Stimulated activated naive CD8-positive, alpha-beta T cell treated with anti-CD3 and anti-CD28 coated beads, Interleukin-15, amount 100 ng/mL, for 72 hours (primary cell): ENCODE measurements around the gene CD226.
"Not testable (repeated sequence)": the region's sequence is repeated elsewhere in the genome, so short reads cannot be mapped to it uniquely, and the experiment has no call there.

Experiments used
- ATAC-seq: fragments of 150-1000 bp; cut with Tn5 transposase; 2 replicates; pipeline ENCODE4 v1.10.0; 2021; ENCODE audit warnings: mild to moderate bottlenecking, moderate library complexity
- DNase-seq, 2 donors: peaks; one replicate each; pipeline ENCODE4 v3.0.0; 2021 to 2022
- H3K27ac Mint-ChIP-seq, 2 donors: one replicate each; pipeline ENCODE4 v1.8.0; 2022; ENCODE audit warnings: mild to moderate bottlenecking in 2 of 2, mixed read lengths in 2 of 2, moderate library complexity in 2 of 2
- H3K27me3 Mint-ChIP-seq: one replicate; pipeline ENCODE4 v1.8.0; 2022; ENCODE audit warnings: mixed read lengths
- H3K4me1 Mint-ChIP-seq: one replicate; pipeline ENCODE4 v1.8.0; 2022; ENCODE audit warnings: mild to moderate bottlenecking, mixed read lengths
- H3K4me3 Mint-ChIP-seq, 2 donors: one replicate each; pipeline ENCODE4 v1.8.0; 2022; ENCODE audit warnings: mild to moderate bottlenecking in 2 of 2, mixed read lengths in 2 of 2, moderate library complexity in 1 of 2
- H3K9me3 Mint-ChIP-seq, 2 donors: one replicate each; pipeline ENCODE4 v1.8.0; 2022; ENCODE audit warnings: mixed read lengths in 2 of 2

Gene CD226

GRCh38 chr18:69945220-69946114, 2.2 kb downstream of the CD226 start:
- peak; percentile 64 for ATAC-seq
- H3K4me1 Mint-ChIP-seq = peaks cover 48% of the 10 kb centered on the region
- H3K4me3 Mint-ChIP-seq = peak overlapping the region in 1 of 2 donors; percentile 86
- no peak for DNase-seq
- H3K9me3 Mint-ChIP-seq = peaks cover 20 to 24% of the 10 kb centered on the region in 2 donors
- no peaks in the 10 kb centered on the region for H3K27me3 Mint-ChIP-seq
- H3K27ac Mint-ChIP-seq = peak overlapping the region; percentile 95 to 97

- ATAC-seq = peak; percentile 57
- Mint-ChIP-seq H3K27me3 (no peaks in the 10 kb centered on the region), H3K4me1 (peaks cover 58% of the 10 kb centered on the region), H3K9me3 (peaks cover 30 to 34% of the 10 kb centered on the region in 2 donors), H3K4me3 (peak overlapping the region in 1 of 2 donors; percentile 86), H3K27ac (peak overlapping the region; percentile 96 to 97)
- peak in 1 of 2 donors; percentile 49 for DNase-seq
These were observed 3.2 kb downstream of the CD226 start for GRCh38 chr18:69944436-69944835.

DNA sequence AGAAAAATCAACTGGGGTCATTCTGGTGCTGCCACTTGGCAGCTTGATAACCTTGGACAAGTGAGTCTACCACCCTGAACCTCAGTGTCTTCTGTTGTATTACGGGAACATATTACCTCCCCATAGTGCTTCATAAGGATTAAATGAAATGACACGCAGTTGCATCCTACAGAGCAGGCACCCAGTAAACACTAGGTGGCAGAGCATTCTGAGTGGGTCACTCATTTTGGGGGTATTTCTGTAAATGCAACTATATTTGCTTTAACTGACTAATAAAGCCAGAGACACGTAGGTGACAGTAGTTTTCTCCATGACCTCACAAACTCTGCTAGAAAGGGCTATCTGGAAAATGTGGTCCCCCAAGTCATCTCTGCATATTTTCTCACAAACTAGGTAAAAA, 4.7 kb downstream of the CD226 start:
- peaks cover 72% of the 10 kb centered on the region for H3K4me1 Mint-ChIP-seq

DNA sequence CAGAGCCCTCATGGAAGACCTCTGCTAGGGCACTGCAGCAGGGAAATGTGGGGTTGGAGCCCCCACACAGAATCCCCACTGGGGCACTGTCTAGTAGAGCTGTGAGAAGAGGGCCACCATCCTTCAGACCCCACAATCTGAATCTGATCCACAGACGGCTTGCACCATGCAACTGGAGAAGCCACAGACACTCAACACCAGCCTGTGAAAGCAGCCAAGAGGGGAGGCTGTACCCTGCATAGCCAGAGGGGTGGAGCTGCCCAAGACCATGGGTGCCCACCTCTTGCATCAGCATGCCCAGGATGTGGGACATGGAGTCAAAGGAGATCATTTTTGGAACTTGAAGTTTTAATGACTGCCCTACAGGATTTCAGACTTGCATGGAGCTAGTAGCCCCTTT, 6.5 kb downstream of the CD226 start:
- Mint-ChIP-seq H3K4me3 (no peak overlapping the region), H3K27me3 (no peaks in the 10 kb centered on the region), H3K4me1 (peaks cover 77% of the 10 kb centered on the region), H3K9me3 (peaks cover 30 to 38% of the 10 kb centered on the region in 2 donors), H3K27ac (no peak overlapping the region)
- DNase-seq = no peak
- no peak for ATAC-seq

More for the DNA sequence above, 4.7 kb downstream of the CD226 start:
- no peaks in the 10 kb centered on the region for H3K27me3 Mint-ChIP-seq
- H3K27ac Mint-ChIP-seq = peak overlapping the region; percentile 97 to 99
- H3K9me3 Mint-ChIP-seq = peaks cover 30 to 38% of the 10 kb centered on the region in 2 donors
- peak overlapping the region in 1 of 2 donors; percentile 77 for H3K4me3 Mint-ChIP-seq
- DNase-seq (peak in 1 of 2 donors; percentile 48), ATAC-seq (peak; percentile 55)

DNA sequence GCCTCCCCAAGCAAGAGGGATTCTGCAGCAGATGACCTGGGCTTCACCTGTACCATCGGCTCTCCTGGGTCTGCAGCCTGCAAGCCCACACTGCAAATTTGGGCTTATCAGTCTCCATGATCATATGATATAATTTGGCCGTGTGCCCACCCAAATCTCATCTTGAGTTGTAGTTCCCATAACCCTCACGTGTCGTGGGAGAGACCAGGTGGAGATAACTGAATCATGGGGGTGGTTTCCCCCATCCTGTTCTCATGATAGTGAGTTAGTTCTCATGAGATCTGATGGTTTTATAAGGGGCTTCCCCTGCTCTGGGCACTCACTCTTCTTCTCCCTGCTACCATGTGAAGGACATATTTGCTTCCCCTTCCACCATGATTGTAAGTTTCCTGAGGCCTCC, 7.9 kb downstream of the CD226 start:
- not testable (repeated sequence) for H3K27me3 Mint-ChIP-seq, ATAC-seq, DNase-seq
- H3K9me3 Mint-ChIP-seq = peaks cover 30 to 38% of the 10 kb centered on the region in 2 donors
- peak overlapping the region; percentile 48 to 50 for H3K4me3 Mint-ChIP-seq
- H3K4me1 Mint-ChIP-seq = peaks cover 63% of the 10 kb centered on the region
- peak overlapping the region in 1 of 2 donors; percentile 88 for H3K27ac Mint-ChIP-seq

DNA sequence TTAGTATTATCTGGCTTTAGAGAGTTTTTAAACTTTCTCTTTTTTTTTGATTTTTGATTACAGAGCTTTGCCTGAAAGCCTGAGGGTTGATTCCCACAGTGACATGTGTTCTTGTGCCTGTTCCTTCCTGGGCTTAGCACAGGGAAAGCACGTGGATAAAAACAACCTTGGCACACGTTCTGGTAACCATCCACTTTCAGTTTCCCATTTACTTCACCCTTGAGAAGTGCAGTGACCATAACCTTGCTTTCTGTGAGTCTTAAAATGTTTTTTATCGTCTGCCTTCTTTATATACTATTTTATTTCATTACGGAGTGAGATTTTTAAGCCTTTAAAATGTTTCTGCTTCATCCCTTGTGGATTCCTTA, 11.5 kb downstream of the CD226 start:
- H3K27me3 Mint-ChIP-seq = no peaks in the 10 kb centered on the region
- no peak overlapping the region for H3K4me3 Mint-ChIP-seq
- peaks cover 33% of the 10 kb centered on the region for H3K4me1 Mint-ChIP-seq
- no peak for ATAC-seq
- DNase-seq = no peak
- no peak overlapping the region for H3K27ac Mint-ChIP-seq
- peaks cover 11 to 18% of the 10 kb centered on the region in 2 donors for H3K9me3 Mint-ChIP-seq

DNA sequence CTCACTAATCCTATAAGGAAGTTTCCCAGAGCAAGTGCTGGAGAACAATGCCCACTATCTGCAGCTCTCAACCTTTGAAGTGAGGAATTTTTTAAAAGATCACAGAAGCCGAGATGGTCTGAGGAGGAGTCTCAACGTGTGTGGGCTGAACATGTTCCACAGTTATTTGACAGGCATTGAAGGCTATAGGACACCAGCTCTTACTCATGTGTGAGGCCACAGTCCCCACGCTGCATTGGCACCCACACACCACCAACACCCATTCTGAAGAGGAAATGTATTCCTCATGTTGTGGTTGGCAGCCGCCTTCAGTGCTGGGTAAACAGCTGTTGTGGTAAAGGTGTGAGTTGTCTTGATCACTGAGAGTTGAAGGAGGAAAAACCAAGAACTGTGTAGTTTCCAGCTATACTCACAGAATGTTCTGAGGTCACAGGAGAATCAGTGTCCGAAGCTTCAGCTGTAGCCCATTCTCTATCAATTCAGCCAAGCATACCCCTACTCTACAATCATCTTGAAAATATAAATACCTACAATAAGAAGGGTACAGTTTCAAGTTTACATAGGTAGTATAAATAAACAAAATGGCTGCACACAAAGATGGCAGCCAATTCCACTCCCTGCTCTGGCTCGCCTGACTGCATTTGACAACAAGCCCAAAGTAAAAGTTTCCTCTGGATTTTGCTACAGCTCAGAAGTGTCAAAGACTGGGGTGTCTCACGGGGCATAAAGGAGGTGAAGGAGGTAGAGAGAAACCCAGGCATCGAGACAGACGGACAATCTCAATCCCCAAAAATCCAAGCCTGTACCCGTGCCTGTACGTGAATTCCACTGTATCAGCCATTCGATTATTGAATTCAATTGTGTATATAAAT, 12.1 kb downstream of the CD226 start:
- peaks cover 10 to 15% of the 10 kb centered on the region in 2 donors for H3K9me3 Mint-ChIP-seq
- DNase-seq (peak; percentile 82 to 94), ATAC-seq (peak; percentile 99)
- no peak overlapping the region for H3K27ac Mint-ChIP-seq
- peaks cover 32% of the 10 kb centered on the region for H3K4me1 Mint-ChIP-seq
- H3K4me3 Mint-ChIP-seq = no peak overlapping the region
- no peaks in the 10 kb centered on the region for H3K27me3 Mint-ChIP-seq

DNA sequence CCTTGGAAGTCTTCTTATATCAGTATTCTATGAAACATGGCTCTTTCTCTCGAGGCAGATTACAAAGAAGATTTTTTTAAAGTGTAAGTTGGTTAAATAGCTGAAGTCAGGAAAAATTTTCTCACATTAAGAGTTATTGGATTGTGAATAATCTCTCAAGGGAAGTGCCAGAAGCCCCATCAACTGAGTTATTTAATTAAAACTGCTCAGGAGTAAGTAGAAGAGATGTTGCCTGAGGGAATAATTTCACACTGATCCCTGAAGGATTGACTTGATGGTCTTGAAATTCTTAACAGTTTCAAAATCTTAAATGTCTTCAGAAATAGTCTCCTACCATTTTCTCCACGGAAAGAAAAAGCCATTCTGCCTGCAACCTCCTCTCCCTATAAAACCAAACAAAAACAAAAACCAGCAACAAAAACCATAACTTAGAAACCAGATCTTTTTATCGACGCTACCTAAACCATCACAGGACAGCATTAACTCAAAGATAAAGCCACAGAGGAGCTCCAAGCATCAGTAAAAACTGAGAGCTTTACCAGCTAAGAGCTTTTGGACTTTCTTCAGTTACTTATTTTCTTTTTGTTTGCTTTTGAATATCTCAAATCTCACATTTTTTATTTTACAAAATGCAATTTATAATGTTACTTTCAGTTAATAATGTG, 12.9 kb downstream of the CD226 start:
- Mint-ChIP-seq H3K9me3 (peaks cover 3 to 6% of the 10 kb centered on the region in 2 donors), H3K4me3 (no peak overlapping the region), H3K27me3 (no peaks in the 10 kb centered on the region), H3K27ac (no peak overlapping the region), H3K4me1 (peaks cover 30% of the 10 kb centered on the region)
- DNase-seq (no peak), ATAC-seq (no peak)

- no peak for DNase-seq
- Mint-ChIP-seq H3K27me3 (no peaks in the 10 kb centered on the region), H3K4me3 (no peak overlapping the region), H3K9me3 (no peaks in the 10 kb centered on the region), H3K4me1 (peaks cover 30% of the 10 kb centered on the region), H3K27ac (no peak overlapping the region)
- no peak for ATAC-seq
These were observed 18.5 kb downstream of the CD226 start for GRCh38 chr18:69929041-69929774.

DNA sequence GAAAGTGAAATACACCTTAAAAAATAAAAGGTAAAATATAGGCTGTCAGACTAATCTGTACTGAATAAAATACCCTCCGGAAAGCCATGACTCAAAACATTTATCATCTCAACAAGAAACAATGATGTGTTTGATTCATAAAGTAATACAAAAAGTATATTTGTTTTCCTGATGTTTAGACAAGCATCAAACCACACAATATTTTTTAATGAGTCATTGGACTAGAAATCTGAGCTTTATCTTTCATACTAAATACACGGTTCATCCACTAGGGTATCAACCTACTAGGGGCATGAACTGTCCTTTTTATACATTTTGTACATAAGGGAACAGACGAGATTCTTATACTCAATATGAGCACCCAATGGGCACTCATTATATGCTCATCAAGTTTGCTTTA, 31.3 kb downstream of the CD226 start:
- H3K4me3 Mint-ChIP-seq = no peak overlapping the region
- DNase-seq = no peak
- no peak for ATAC-seq
- H3K27ac Mint-ChIP-seq = no peak overlapping the region
- no peaks in the 10 kb centered on the region for H3K27me3 Mint-ChIP-seq
- H3K4me1 Mint-ChIP-seq = peaks cover 46% of the 10 kb centered on the region
- H3K9me3 Mint-ChIP-seq = peaks cover 0 to 12% of the 10 kb centered on the region in 2 donors

DNA sequence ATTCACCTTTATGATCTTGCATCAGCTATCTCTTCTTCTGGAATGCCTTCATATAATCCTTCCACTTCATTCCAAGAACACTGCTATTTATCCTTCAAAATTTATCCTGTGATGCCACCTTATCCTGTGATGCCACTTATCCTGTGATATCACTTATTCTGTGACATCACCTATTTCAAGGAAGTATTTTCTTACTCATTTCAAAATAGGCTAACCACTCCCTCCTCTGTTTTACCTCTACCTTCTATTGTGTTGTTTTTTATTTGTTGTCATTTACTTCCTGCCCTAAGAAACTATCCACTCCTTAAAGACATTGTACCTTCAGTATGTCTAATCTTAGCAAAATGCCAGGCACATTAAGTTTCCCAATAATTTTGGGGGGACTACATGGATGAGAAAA, 38.8 kb downstream of the CD226 start:
- peaks cover 65% of the 10 kb centered on the region for H3K4me1 Mint-ChIP-seq
- peaks cover 7 to 10% of the 10 kb centered on the region in 2 donors for H3K9me3 Mint-ChIP-seq
- no peak for DNase-seq
- ATAC-seq = peak; percentile 58
- H3K27ac Mint-ChIP-seq = peak overlapping the region in 1 of 2 donors; percentile 69
- H3K4me3 Mint-ChIP-seq = no peak overlapping the region
- H3K27me3 Mint-ChIP-seq = no peaks in the 10 kb centered on the region

DNA sequence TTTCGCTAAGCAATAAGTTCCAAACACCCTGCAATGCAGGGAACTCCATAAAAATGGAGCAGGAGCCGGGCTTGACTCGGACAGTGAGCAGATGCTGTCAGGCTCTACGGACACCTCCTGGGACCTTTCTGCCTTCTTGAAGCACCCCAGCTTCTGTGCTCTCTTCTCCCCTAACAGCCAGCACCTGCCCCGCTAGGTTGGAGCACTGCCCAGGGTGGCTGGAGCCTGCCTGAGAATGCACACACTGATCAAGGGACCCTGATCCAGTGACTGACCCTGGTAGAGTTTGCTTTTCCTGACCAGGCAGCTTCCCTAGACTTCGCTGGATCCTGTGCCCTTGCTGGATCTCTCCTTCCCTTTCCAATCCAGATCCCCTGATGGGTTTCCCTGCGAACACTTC, 40.9 kb downstream of the CD226 start:
- DNase-seq (no peak), ATAC-seq (no peak)
- Mint-ChIP-seq H3K9me3 (peaks cover 7 to 10% of the 10 kb centered on the region in 2 donors), H3K4me1 (peaks cover 61% of the 10 kb centered on the region), H3K27ac (peak overlapping the region in 1 of 2 donors; percentile 69), H3K4me3 (no peak overlapping the region), H3K27me3 (no peaks in the 10 kb centered on the region)

DNA sequence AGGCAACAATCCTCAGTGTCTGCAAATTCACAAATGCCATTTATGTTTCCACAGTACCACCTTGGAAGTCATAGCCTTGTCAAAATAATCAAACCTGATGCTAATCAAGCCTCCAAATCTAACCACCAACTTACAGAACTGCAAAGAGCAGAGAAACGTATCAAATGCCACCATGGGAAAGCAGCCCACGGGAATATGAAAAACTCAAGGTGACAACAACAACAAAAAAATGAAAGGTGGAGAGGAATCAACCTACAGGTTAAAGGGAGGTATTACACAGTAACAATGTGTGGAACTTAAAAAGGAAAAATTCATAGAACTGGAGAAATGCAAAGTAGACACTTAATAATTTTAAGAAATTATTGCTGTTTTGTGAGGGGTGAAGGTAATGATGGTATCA, 46.7 kb downstream of the CD226 start:
- ATAC-seq = no peak
- no peaks in the 10 kb centered on the region for H3K27me3 Mint-ChIP-seq
- no peaks in the 10 kb centered on the region for H3K9me3 Mint-ChIP-seq

DNA sequence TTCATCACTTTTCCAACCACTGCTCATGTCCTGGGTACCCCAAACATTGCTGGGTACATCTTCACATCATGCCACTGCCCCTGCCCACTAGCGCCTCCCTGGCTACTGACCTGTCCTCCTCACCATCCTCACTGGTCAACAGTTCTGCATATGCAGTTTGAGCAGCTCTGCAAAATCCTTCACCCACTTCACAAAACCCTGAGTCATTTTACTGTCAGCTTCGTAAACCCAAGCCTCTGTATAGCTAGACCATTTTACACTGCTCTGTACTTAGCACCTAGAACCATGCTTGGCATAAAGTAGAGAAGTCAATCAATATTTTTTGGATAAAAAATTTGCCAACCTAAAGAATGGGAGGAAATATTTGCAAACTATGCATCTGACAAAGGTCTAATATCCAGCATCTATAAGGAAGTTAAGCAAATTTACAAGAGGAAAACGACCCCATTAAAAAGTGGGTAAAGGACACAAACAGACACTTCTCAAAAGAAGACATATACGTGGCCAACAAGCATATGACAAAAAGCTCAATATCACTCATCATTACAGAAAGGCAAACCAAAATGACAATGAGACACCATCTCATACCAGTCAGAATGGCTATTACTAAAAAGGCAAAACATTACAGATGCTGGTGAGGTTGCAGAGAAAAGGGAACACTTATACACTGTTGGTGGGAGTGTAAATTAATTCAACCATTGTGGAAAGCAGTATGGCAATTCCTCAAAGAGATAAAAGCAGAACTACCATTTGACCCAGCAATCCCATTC, 48.3 kb downstream of the CD226 start:
- DNase-seq, H3K9me3 Mint-ChIP-seq, H3K27me3 Mint-ChIP-seq: not testable (repeated sequence)
- peak; percentile 31 for ATAC-seq
- Mint-ChIP-seq H3K27ac (peak overlapping the region; percentile 37 to 72), H3K4me1 (peaks cover 64% of the 10 kb centered on the region), H3K4me3 (peak overlapping the region; percentile 63 to 74)

More for the DNA sequence above, 46.7 kb downstream of the CD226 start:
- no peak overlapping the region for H3K27ac Mint-ChIP-seq
- no peak overlapping the region for H3K4me3 Mint-ChIP-seq
- peaks cover 69% of the 10 kb centered on the region for H3K4me1 Mint-ChIP-seq
- no peak for DNase-seq
